Measurements from ENCODE around the gene PMP22. TPM values are rescaled to one million over a fixed set of nuclear protein-coding genes. Genes with fewer than 3 reads are reported as not detected.

PMP22 gene
- total and polyA plus RNA-seq, 2 of the 13 experiments (the other 11 are each of a cell fraction or from before 2014, with no cell fraction given): 5.7 to 6.2 TPM

- TF ChIP-seq SALL2 (CRISPR knock-in tag; IDR thresholded peaks at IDR 0.05) (no peak), ZSCAN29 (CRISPR knock-in tag; conservative IDR thresholded peaks at IDR 0.05) (no peak), ZNF605 (CRISPR knock-in tag; IDR thresholded peaks at IDR 0.05) (no peak), NFAT5 (CRISPR knock-in tag; IDR thresholded peaks at IDR 0.05) (no peak), POLR2AphosphoS2 (IDR thresholded peaks at IDR 0.05; ENCODE audit: low read depth, low read length) (no peak), GPBP1L1 (CRISPR knock-in tag; IDR thresholded peaks at IDR 0.05) (no peak), ELK4 (CRISPR knock-in tag; IDR thresholded peaks at IDR 0.05; ENCODE audit: borderline replicate concordance) (no peak), ONECUT2 (CRISPR knock-in tag; IDR thresholded peaks at IDR 0.05) (no peak), NCOA1 (CRISPR knock-in tag; IDR thresholded peaks at IDR 0.05) (no peak)
These were observed 4.1 kb upstream of the PMP22 start (continued) for GRCh38 chr17:15269087-15269779.

All from HepG2 (cell line).